Heart right ventricle (tissue), 16 donors: Measurements from ENCODE around the gene EHF. TPM values are rescaled to one million over a fixed set of nuclear protein-coding genes. Genes with fewer than 3 reads are reported as not detected.

Source experiments
- ATAC-seq, 8 donors: fragments of 200-7000 bp; cut with Tn5 transposase; one replicate each; pipeline ENCODE4 v1.9.1; 2020; ENCODE audit warnings: mild to moderate bottlenecking in 8 of 8, moderate library complexity in 8 of 8, moderate number of reproducible peaks in 1 of 8
- DNase-seq, 2 donors: peaks; one replicate each; pipeline ENCODE4 v3.0.0-alpha.2; 2020
- H3K27ac ChIP-seq, 10 donors: fragments of 200-600 bp; sonication (generic) in 2 of 10; one replicate each; pipeline versions ENCODE4 v1.5.0 to v1.8.0; 2020 to 2022; ENCODE audit warnings: mild to moderate bottlenecking in 3 of 10
- H3K27me3 ChIP-seq, 7 donors: fragments of 200-600 bp; one replicate each; pipeline ENCODE4 v1.8.0; 2021 to 2022; ENCODE audit warnings: mild to moderate bottlenecking in 2 of 7
- H3K36me3 ChIP-seq, 9 donors: fragments of 200-600 bp; sonication (generic) in 1 of 9; one replicate each; pipeline versions ENCODE4 v1.5.0 to v1.8.0; 2020 to 2022; ENCODE audit warnings: mild to moderate bottlenecking in 2 of 9
- H3K4me1 ChIP-seq, 9 donors: fragments of 200-600 bp; sonication (generic) in 1 of 9; one replicate each; pipeline versions ENCODE4 v1.5.0 to v1.8.0; 2020 to 2022; ENCODE audit warnings: mild to moderate bottlenecking in 4 of 9
- H3K4me3 ChIP-seq, 10 donors: fragments of 200-600 bp; sonication (generic) in 2 of 10; one replicate each; pipeline versions ENCODE4 v1.5.0 to v1.8.0; 2020 to 2022; ENCODE audit warnings: mild to moderate bottlenecking in 7 of 10, moderate library complexity in 2 of 10
- H3K9me3 ChIP-seq, 11 donors: fragments of 200-600 bp in 10 of 11; sonication (generic) in 2 of 11; one replicate each; pipeline versions ENCODE4 v1.5.0 to v1.8.0; 2013 to 2022; ENCODE audit warnings: mild to moderate bottlenecking in 2 of 11, control low read depth in 1 of 11, moderate library complexity in 1 of 11
- CTCF ChIP-seq, 9 donors: fragments of 200-600 bp; sonication (generic) in 2 of 9; IDR thresholded peaks; one replicate each; pipeline versions ENCODE4 v1.5.0 to v1.8.0; 2021 to 2022; ENCODE audit warnings: antibody characterized with exemption in 9 of 9, mild to moderate bottlenecking in 5 of 9, moderate library complexity in 1 of 9
- WGBS, 2 donors: extraction: QIAGEN DNeasy Blood & Tissue Kit; methylation state at CpG; one replicate each; pipeline ENCODE4 v1.1.7; 2013; ENCODE audit warnings: inconsistent platforms in 1 of 2; 5-methylcytosine and 5-hydroxymethylcytosine counted together
- intact Hi-C, 10 donors: fragments of 100-400 bp; cut with DNase I; formaldehyde crosslinking; loops; one replicate each; pipeline versions ENCODE4 v1.11.1 to v1.14.2; 2022
- polyA plus RNA-seq, 2 donors: library from polyadenylated mRNA; stranded (reverse); fragments of 200-250 nt; gene quantifications; one replicate each; pipeline ENCODE4 v1.2.3, GENCODE V29; 2013
- total RNA-seq, 10 donors: library from RNA; stranded (reverse); fragmentation: NEBNext Ultra II Directional in 3 of 10; extraction: Animal tissue kit (Norgen Biotek cat#: 25700) in 3 of 10; gene quantifications; one replicate each; pipeline versions ENCODE4 v1.2.1 to v1.2.4, GENCODE V29; 2021 to 2023
- donor health status: Arrhythmogenic right ventricular cardiomyopathy.
- donor health status: ischemic (EF 13 %, LVEDD 7.1; RV severe dilation, severe dysfunction).
- donor health status: healthy with polysubstance abuse.
- donor health status: DM: no; HTN: yes; CAD: no.
- donor health status: DM: no; HTN: no; CAD: no.
- donor health status: ischemic (EF 25% LVEDD 6.9; RV normal size, moderate dysfunction).
- donor health status: ischemic (EF 25% LVEDD 5.7; RV mildly dilated, moderate dysfunction).
- donor health status: healthy.
- donor health status: DM: yes; HTN: yes; CAD: no.
- donor health status: Ischemic cardiomyopathy.
- donor health status: ischemic (EF 35%, LVEDD 5.7; RV mildly dilated, moderate dysfunction).
- donor health status: nonischemic (EF 11% LVEDD 7.7; RV severe dilation, severe dysfunction).
- donor health status: DM: yes; HTN: yes; CAD: no.
- donor health status: PGD.
- donor health status: ischemic (EF 29% LVEDD 5.4; RV normal size, mild dysfunction).
- donor health status: nonischemic (EF 23%, LVEDD 6.1; RV moderate dilation, normal function).

Gene EHF
- total and polyA plus RNA-seq, 12 donors, result 0.09 to 3.2 (median 0.81) TPM; not detected in 1

- 84 to 86% methylated on average over 12 of the region's 12 CpGs for WGBS, 2 donors
- peaks cover 0 to 24% (median 0%) of the 10 kb centered on the region in 9 donors for H3K4me1 ChIP-seq
- no peak overlapping the region for H3K27ac ChIP-seq
- H3K27me3 ChIP-seq, result no peaks in the 10 kb centered on the region
- no peaks in the 10 kb centered on the region for H3K36me3 ChIP-seq
- intact Hi-C loops, result loop anchor here in 1 of 10 donors (10.0 kb wide), 1 partner anchor 59 kb away; no protein-coding TSS in a partner anchor
- no peaks in the 10 kb centered on the region for H3K9me3 ChIP-seq
- DNase-seq, result no peak
- H3K4me3 ChIP-seq, result no peak overlapping the region
- peak in 4 of 8 donors; percentile 47 to 65 (median 54) for ATAC-seq
- peak in 1 of 9 donors; percentile 7 for TF ChIP-seq CTCF (IDR thresholded peaks at IDR 0.05)
Observed at GRCh38 chr11:34653851-34654482, 33.1 kb downstream of the EHF start.

GRCh38 chr11:34654483-34655334 lies 33.8 kb downstream of the EHF start:
- Histone ChIP-seq H3K4me3 (no peak overlapping the region), H3K36me3 (no peaks in the 10 kb centered on the region), H3K27me3 (no peaks in the 10 kb centered on the region), H3K27ac (no peak overlapping the region), H3K4me1 (peaks cover 0 to 24% (median 0%) of the 10 kb centered on the region in 9 donors), H3K9me3 (no peaks in the 10 kb centered on the region)
- intact Hi-C loops, result loop anchor here in 1 of 10 donors (10.0 kb wide), 1 partner anchor 60 kb away; no protein-coding TSS in a partner anchor
- ATAC-seq (peak in 4 of 8 donors; percentile 29 to 83 (median 45)), DNase-seq (peak in 1 of 2 donors; percentile 44)
- no peak for TF ChIP-seq CTCF (IDR thresholded peaks at IDR 0.05)
- WGBS, 2 donors, result 51 to 64% methylated on average over 9 of the region's 9 CpGs

GRCh38 chr11:34655335-34656008 lies 34.6 kb downstream of the EHF start:
- H3K9me3 ChIP-seq, result no peaks in the 10 kb centered on the region
- H3K4me1 ChIP-seq, result peaks cover 0 to 24% (median 0%) of the 10 kb centered on the region in 9 donors
- 58 to 59% methylated on average over 2 of the region's 2 CpGs for WGBS, 2 donors
- no peaks in the 10 kb centered on the region for H3K36me3 ChIP-seq
- intact Hi-C loops, result loop anchor here in 1 of 10 donors (10.0 kb wide), 1 partner anchor 61 kb away; no protein-coding TSS in a partner anchor
- H3K27me3 ChIP-seq, result no peaks in the 10 kb centered on the region
- no peak overlapping the region for H3K27ac ChIP-seq
- no peak for ATAC-seq
- no peak for DNase-seq
- TF ChIP-seq CTCF (IDR thresholded peaks at IDR 0.05), result no peak
- no peak overlapping the region for H3K4me3 ChIP-seq
